22Rv1 (cell line): Measurements from ENCODE around the gene GRAMD2B.

ENCODE experiments used
- CTCF ChIP-seq: fragments of 450-650 bp; IDR thresholded peaks from 2 replicates; pipeline ENCODE4 v1.5.1; 2017; ENCODE audit warnings: mild to moderate bottlenecking
- ZFX ChIP-seq: fragments of 450-650 bp; IDR thresholded peaks from 2 replicates; pipeline ENCODE4 v1.6.1; 2017; ENCODE audit warnings: antibody characterized with exemption, borderline replicate concordance

GRCh38 chr5:126461838-126462237, 38.6 kb downstream of the GRAMD2B start:
- no peak for TF ChIP-seq CTCF
- TF ChIP-seq ZFX = no peak
